HG03565 (cell line): ENCODE data around the gene P2RY14.

ENCODE experiments used
- ATAC-seq: cut with Tn5 transposase; IDR thresholded peaks from one replicate; pipeline ENCODE4 v1.9.1; 2021; ENCODE audit warnings: mild to moderate bottlenecking, moderate library complexity; ENCODE audit not compliant: unreplicated experiment

Gene P2RY14

DNA sequence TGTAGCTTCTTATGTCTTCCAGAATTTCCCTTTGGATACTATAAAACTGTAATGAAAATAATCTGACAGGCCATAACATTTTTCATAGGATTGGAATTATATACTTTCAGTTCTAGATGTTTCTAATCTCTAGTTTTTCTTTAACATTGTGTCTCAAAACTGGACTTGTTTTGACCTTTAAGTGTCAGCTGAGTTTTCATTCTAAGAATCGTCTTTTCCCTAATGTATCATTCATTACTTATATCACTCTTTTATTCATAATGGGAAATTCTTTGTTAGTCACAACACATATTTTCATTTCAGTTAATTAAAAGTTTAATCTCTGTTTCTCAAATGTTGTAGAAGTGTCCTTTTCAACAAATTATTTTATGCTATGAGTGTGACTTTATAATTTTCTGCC is 87.2 kb downstream of the P2RY14 start:
- no peak for ATAC-seq

DNA sequence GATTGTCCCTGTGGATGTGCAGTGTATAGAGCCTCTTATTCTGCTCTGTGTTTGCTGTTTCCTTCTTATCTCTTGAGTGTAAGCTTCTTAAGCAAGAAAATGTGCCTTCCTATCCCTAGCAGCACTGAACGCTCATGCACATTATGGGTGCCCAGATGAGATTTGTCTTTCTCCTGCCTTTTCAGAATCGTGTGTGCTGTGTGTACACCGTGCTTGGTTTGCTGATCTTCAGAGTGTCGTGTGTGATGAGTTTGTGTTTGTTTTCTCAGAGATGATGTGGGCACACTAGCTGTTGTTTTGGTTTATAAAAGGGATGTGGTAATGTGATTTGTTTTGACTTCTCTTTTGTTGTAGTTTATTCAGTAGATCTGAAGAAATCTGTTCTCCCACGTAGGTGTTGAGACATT is 95.1 kb downstream of the P2RY14 start:
- no peak for ATAC-seq

DNA sequence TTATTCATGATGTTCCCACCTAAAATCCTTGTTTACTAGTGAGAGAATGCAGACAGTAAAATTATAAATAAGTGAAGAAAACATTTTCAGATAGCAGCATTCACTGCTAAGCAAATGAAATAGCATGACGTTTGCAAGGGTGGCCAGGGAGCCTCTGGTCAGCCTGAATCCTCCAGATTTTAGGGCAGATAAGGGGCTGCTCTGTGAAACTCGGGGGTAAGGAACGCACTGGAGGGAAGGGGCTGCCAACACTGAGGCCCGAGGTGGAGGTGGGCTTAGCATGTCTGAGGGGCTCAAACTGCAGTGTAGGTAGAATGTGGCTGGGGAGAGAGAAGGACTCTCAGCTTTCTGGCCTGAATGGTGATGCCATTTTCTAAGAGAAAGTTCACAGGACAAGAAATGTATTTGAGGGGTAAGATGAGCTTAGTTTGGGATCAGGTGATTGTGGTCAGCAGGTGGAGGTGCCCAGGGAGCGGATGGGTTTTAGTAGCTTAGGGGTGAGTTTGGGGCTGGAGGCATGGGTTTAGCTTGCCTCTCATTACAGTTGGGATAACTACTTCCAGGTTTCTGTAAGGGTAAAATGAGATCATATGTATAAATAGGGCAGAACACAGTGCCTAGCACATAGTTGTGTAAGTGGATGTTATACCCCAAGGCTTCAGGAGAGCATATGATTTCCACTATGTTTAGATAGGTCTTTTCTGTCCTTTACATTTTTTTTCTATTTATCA is 95.8 kb downstream of the P2RY14 start:
- no peak for ATAC-seq

DNA sequence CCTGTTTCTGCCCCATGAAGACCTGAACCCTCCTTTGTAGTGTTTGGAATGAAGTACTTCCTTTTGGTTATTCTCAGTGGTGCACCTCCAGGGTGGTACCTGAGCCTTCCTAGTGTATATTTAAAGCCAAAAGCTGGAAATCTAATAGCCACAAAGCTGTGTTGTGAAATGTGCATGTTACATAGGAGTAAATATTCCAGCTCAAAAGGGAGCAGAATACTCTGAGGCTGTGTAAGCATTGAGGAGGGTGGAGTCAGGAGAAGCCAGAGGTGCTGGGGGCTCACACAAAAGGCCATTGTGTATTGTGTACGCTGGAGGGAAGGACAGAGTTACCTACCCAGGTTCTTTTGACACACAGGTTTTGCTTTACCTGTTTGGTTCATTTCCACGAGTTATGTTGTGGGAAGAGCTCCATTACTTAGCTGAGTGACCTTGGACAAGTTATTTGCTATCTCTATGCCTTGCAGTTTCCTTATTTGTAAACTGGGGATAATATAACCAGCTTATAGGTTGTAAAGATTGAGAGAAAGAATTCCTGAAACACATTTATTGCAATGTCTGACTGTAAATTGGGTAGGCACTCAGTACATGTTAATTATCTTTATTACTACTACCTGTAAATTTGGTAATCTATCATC is 100.0 kb downstream of the P2RY14 start:
- ATAC-seq = no peak

DNA sequence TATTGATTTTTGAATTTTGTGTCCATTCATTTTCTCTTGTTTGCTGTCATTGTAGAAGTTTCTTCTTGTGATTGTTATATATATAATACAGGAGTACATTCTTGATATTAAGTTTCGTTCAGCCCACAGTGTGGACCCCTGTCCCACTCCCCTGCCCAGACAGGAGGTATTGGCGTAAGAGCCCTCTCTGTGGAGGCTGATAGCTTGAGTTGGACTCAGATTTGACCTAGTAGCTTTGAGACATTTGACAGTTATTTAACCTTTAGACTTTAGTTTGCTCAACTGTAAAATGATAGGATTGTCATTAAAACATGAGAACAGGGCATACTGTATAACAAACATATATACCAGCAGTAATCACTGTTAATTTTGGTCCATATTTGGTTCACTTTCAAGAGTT is 102.4 kb downstream of the P2RY14 start:
- no peak for ATAC-seq

DNA sequence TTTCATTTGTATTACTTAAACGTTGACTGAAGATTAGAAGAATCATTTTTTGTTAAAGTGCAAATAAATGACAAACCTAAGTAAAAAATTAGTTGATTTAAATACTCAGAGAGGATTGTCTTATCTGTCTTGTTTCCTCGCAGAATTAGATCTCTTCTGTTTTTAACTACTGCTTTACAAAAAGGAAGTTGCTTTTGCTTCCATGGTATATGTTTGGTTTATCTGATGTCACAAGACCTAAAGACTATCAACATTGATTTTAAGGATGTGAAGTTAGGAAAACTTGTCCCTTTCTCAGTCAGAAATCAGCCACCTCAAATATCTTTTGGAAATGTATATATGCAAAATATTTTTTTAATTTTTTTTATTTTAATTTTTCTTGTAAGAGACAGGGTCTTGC is 104.0 kb downstream of the P2RY14 start:
- no peak for ATAC-seq

DNA sequence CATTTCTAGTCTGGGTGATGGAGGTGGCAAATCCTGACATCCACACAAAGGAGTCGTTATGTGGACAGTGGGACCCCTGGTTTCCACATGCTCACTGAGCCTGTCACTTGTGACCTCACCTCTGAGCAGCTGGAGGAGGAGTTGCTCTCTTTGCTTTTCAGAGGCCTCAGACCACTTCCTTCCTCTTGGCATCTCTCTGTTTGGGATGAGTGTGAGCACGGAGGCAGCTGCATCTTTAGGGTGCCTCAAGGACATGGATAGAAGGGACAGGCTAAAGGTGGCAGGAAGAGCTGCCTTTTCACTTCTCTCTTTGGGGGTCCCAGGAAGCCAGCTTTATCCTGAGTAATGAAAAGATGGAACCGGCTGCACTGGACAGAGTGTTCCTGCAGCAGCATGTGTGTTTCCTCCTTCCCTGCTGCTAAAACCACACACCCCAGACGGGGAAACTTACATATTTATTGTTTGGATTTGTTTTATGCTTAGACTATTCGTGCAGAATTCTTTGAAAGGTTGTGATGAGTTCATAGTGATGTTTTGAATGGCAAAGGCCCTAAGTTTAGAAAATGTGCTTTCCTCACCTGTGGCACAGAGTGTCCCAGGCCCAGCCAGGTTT is 107.1 kb downstream of the P2RY14 start:
- peak; percentile 42 for ATAC-seq

DNA sequence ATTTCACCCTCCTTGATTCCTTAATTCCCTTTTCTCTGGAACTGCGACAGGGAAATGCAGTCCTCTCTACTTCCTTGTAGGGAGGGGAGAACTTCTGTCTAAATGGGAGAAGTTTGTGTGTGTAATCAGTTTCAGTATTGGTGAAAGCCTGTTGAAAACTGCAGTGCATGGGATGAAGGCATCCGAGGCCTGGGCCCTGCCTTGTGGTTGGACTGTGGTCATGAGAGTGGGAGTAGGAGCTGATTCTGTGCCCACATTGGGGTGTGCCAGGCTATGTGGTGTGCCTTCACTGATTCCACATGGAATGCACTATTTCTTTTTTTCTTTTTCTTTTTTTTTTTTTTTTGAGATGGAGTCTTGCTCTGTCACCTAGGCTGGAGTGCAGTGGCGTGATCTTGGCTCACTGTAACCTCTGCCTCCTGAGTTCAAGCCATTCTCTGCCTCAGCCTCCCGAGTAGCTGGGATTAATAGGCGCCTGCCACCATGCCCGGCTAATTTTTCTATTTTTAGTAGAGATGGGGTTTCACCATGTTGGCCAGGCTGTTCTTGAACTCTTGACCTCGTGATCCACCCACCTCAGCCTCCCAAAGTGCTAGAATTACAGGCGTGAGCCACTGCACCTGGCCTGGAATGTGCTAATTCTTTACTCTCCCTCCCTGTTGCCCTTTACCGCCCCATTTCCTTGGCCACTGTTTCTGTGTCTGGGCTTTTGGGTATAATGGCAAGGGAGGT is 108.2 kb downstream of the P2RY14 start:
- ATAC-seq = peak; percentile 27

DNA sequence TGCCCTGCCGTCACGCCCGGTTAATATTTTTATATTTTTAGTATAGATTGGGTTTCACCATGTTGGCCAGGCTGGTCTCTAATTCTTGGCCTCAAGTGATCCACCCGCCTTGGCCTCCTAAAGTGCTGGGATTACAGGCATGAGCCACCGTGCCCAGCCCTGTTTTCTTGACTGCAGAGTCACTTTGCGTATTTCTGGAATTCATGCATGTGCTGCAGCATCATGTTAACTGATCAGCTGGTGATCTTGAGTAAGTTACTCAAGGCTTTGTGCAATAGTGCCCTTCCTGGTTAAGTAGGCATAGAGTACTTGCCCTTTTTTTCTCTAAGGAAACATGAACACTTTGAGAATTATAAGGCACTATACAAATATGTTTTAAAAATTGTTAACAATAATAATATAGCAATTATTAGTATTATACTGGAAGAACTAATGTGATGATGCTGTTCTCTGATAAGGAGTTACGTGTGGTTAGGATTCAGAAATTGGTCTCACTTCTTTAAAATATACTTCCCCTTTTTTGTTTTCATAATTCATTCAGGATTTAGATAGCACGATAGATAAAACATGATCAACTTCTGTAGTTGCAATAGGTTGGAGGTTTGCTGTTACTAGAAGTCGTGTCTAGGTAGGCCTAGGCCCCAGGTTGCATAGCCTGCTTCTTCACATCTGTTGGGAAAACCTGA is 108.9 kb downstream of the P2RY14 start:
- peak; percentile 58 for ATAC-seq

DNA sequence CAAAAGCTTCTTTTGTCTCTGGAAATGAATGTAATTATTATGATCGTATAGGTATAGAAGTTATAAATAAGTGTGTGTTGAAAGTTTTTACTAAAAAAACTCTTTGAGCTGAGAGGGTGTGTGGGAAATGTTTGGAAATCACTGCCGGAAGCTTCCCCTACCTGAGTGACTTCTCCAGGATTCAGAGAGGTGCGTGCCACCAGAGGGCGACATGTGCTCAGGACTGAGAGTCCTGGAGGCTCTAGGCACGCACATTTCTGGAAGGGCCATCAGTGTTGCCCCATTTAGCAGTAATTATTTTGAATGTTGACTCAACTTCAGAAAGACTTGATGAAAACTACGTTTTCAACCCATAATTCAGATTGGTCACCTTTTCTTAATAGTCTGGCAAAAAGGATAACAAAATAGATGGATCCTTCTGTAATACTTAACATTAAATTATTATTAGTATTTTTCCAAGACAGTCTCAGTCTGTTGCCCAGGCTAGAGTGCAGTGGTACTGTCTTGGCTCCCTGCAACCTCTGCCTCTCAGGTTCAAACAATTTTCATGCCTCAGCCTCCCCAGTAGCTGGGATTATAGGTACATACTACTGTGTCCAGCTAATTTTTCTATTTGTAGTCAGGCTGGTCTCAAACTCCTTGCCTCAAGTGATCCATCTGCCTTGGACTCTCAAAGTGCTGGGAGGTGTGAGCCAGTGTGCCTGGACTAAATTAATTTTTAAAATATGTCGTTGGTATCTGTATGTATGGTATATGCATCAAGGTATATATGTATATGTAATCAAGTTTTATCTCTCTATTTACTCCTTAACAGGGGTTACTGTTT is 109.9 kb downstream of the P2RY14 start:
- ATAC-seq = peak; percentile 42

DNA sequence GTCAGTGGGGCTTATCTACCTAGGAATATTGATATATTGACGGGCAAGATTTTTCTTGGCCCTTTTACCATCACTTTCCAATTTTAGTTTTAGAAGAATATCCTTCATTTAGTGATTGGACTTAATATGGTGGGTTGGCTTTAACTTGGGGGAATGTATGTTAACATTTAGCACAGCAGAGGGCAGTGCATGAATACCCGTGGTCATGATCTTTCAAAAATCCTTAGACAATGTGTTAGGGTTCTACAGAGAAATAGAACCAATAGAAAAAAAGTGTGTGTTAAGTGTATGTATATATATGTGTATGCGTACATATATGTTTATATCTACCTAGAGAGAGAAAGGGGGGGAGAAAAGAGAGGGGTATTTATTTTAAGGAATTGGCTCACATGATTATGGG is 112.2 kb downstream of the P2RY14 start:
- ATAC-seq = no peak

DNA sequence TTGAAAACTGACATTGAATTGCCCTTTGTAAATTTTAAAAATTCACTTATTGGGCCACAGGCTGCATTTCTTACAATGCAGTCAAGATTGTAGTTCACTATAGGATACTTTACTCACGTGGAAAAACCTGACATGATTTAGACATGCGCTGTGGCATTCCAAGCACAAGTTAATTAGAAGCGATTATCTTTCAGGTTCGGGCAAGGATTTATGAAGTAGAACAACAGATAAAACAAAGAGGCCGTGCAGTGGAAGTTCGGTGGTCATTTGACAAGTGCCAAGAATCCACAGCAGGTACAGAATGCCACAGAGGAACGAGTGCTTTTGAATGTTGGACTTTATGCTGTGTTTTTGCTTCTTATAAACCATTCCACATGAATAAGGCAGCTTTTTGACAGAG is 113.1 kb downstream of the P2RY14 start:
- no peak for ATAC-seq
